GM12878 (cell line): ENCODE results near the gene HMCN1. TPM values are rescaled to one million over a fixed set of nuclear protein-coding genes. Genes with fewer than 3 reads are reported as not detected.

Source experiments
- ATF2 ChIP-seq: IDR thresholded peaks from 2 replicates; pipeline ENCODE4 v1.6.1; 2012; ENCODE audit warnings: low read length, inconsistent platforms
- BCLAF1 ChIP-seq: fragments of 450-650 bp; IDR thresholded peaks from 2 replicates; pipeline ENCODE4 v1.6.1; 2017; ENCODE audit warnings: antibody characterized with exemption, mild to moderate bottlenecking, moderate library complexity
- CBX3 ChIP-seq: fragments of 200-600 bp; sonication (generic); IDR thresholded peaks from 2 replicates; pipeline ENCODE4 v1.6.1; 2016; ENCODE audit warnings: low read depth, borderline replicate concordance
- HSF1 ChIP-seq: fragments of 150-350 bp; IDR thresholded peaks from 2 replicates; pipeline ENCODE4 v1.6.1; 2014; ENCODE audit warnings: mild to moderate bottlenecking, low read depth, low read length
- IKZF2 ChIP-seq, 2 experiments: fragments of 450-650 bp; IDR thresholded peaks; 2 replicates each; pipeline ENCODE4 v1.6.1; 2017; ENCODE audit warnings: mild to moderate bottlenecking in 2 of 2, moderate library complexity in 2 of 2
- LARP7 ChIP-seq: fragments of 450-650 bp; IDR thresholded peaks from 2 replicates; pipeline ENCODE4 v1.6.1; 2017; ENCODE audit warnings: mild to moderate bottlenecking
- RUNX3 ChIP-seq: IDR thresholded peaks from 2 replicates; pipeline ENCODE4 v1.6.1; 2012; ENCODE audit warnings: low read length, inconsistent platforms
- TCF3 ChIP-seq: IDR thresholded peaks from 2 replicates; pipeline ENCODE4 v1.6.1; 2012; ENCODE audit warnings: low read depth, mild to moderate bottlenecking, low read length, borderline replicate concordance; ENCODE audit not compliant: insufficient read depth
- ZNF207 ChIP-seq: fragments of 450-650 bp; IDR thresholded peaks from 2 replicates; pipeline ENCODE4 v1.6.1; 2014; ENCODE audit warnings: antibody characterized with exemption, mild to moderate bottlenecking, borderline replicate concordance
- ZSCAN29 ChIP-seq: fragments of 450-650 bp; IDR thresholded peaks from 2 replicates; pipeline ENCODE4 v1.6.1; 2017; ENCODE audit warnings: mild to moderate bottlenecking, moderate library complexity
- polyA plus RNA-seq, 11 experiments: library from polyadenylated mRNA; depleted of rRNA in 4 of 11; unstranded in 6 of 11; stranded (reverse) in 5 of 11; fragments of >200 nt; fragmentation: Nextera tagmentation in 4 of 11; fragmentation: Illumina TruSeq in 1 of 11; extraction: Ambion mirVana in 4 of 11; extraction: Trizol in 1 of 11; gene quantifications; 1 replicate in 1 of 11; 2 replicates in 10 of 11; pipeline versions ENCODE4 v1.2.1 to v1.2.3, GENCODE V29; 2011 to 2016; ENCODE audit warnings: inconsistent platforms in 2 of 11, missing spikeins in 2 of 11, low read depth in 1 of 11
- total RNA-seq, 4 experiments: library from RNA; depleted of rRNA in 3 of 4; stranded (reverse); fragments of >200 nt in 3 of 4; fragmentation: Illumina TruSeq in 1 of 4; extraction: Trizol in 1 of 4; gene quantifications; 2 replicates each; pipeline versions ENCODE4 v1.2.1 to v1.2.3, GENCODE V29; 2013 to 2021

HMCN1 gene
- total and polyA plus RNA-seq, 10 of the 15 experiments (the other 5 are each of a cell fraction or from before 2014, with no cell fraction given), result under 0.01 to 0.07 TPM; not detected in 8

- no peak for TF ChIP-seq ZSCAN29
- TF ChIP-seq BCLAF1, result no peak
- TF ChIP-seq LARP7, result no peak
- TF ChIP-seq TCF3, result no peak
- TF ChIP-seq HSF1, result no peak
- TF ChIP-seq IKZF2 (IDR thresholded peaks at IDR 0.05), result no peak
- no peak for TF ChIP-seq CBX3
- TF ChIP-seq ZNF207, result no peak
- TF ChIP-seq ATF2, result no peak
- no peak for TF ChIP-seq RUNX3
Measured at GRCh38 chr1:185926588-185926987, 192.4 kb downstream of the HMCN1 start (continued).
